Endothelial cell of umbilical vein (primary cell): ENCODE measurements around the gene MRPL55. TPM values are rescaled to one million over a fixed set of nuclear protein-coding genes. Genes with fewer than 3 reads are reported as not detected.

Experiments
- BruUV-seq: library from RNA; stranded (reverse); fragments of 400-500 nt; replicated peaks from 2 replicates; lab custom pipeline; 2021; lab: Mats Ljungman, UMichigan
- CTCF ChIA-PET: fragments of 300-600, 350-600 bp; sonication (Branson Sonifier 250); formaldehyde crosslinking; loops from one replicate; lab custom pipeline; 2021; ENCODE audit warnings: antibody characterized with exemption, inconsistent platforms; lab: Charles Lee
- POLR2A ChIA-PET: fragments of 300-600, 350-600 bp; sonication (Branson Sonifier 250); formaldehyde crosslinking; loops from one replicate; lab custom pipeline; 2021; ENCODE audit warnings: antibody characterized with exemption, inconsistent platforms; lab: Charles Lee
- DNase-seq: peaks from one replicate; pipeline ENCODE4 v3.0.0-alpha.2; 2011; ENCODE audit warnings: low read depth, low spot score
- FAIRE-seq: peaks from 2 replicates; lab custom pipeline; 2011; peaks lifted over from hg19 to GRCh38; lab: Jason Lieb, UNC
- H2AFZ ChIP-seq: 2 replicates; pipeline ENCODE4 v1.6.0; 2012; ENCODE audit warnings: low read depth, low read length, control low read depth, inconsistent platforms
- H3K27ac ChIP-seq: 2 replicates; pipeline ENCODE4 v1.5.1; 2011; ENCODE audit warnings: low read depth, mild to moderate bottlenecking, control low read depth, low read length, moderate library complexity; ENCODE audit not compliant: insufficient read depth
- H3K27me3 ChIP-seq, 2 experiments: 2 replicates each; pipeline versions ENCODE4 v1.6.0 to v1.6.1; 2011; ENCODE audit warnings: low read length in 2 of 2, mixed read lengths in 1 of 2; ENCODE audit not compliant: control insufficient read depth in 2 of 2, insufficient read depth in 2 of 2
- H3K36me3 ChIP-seq, 2 experiments: 2 replicates in 1 of 2; 3 replicates in 1 of 2; pipeline ENCODE4 v1.5.1; 2011; ENCODE audit warnings: low read length in 2 of 2, mild to moderate bottlenecking in 1 of 2, moderate library complexity in 1 of 2; ENCODE audit not compliant: control insufficient read depth in 2 of 2, insufficient read depth in 2 of 2; ENCODE audit errors: extremely low read depth in 1 of 2
- H3K4me1 ChIP-seq: 3 replicates; pipeline ENCODE4 v1.5.1; 2011; ENCODE audit warnings: mild to moderate bottlenecking, low read length; ENCODE audit not compliant: control insufficient read depth, insufficient read depth; ENCODE audit errors: extremely low read depth
- H3K4me2 ChIP-seq: 2 replicates; pipeline ENCODE4 v1.6.1; 2011; ENCODE audit warnings: low read length, control low read depth, mixed read lengths; ENCODE audit not compliant: insufficient read depth
- H3K4me3 ChIP-seq, 3 experiments: fragments of 200-600 bp in 1 of 3; sonication (generic), shearing (Covaris generic) in 1 of 3; replicated peaks in 1 of 3; 2 replicates each; pipeline ENCODE4 v1.5.1; 2011 to 2016; ENCODE audit warnings: control low read depth in 3 of 3, low read length in 3 of 3, mild to moderate bottlenecking in 2 of 3, inconsistent platforms in 1 of 3, low read depth in 1 of 3, moderate library complexity in 1 of 3; ENCODE audit not compliant: insufficient read depth in 1 of 3
- H3K79me2 ChIP-seq: 2 replicates; pipeline ENCODE4 v1.6.0; 2012; ENCODE audit warnings: low read length, inconsistent platforms; ENCODE audit not compliant: control insufficient read depth, insufficient read depth
- H3K9ac ChIP-seq: replicated peaks from 2 replicates; pipeline ENCODE3; 2011; ENCODE audit warnings: low read length, control low read depth; ENCODE audit not compliant: insufficient read depth; ENCODE audit errors: extremely low read depth
- H3K9me1 ChIP-seq: replicated peaks from 3 replicates; pipeline ENCODE4 v1.6.0; 2011; ENCODE audit warnings: mild to moderate bottlenecking, low read length; ENCODE audit not compliant: control insufficient read depth, insufficient read depth; ENCODE audit errors: extremely low read depth
- H3K9me3 ChIP-seq: replicated peaks from 2 replicates; pipeline ENCODE4 v1.5.1; 2012; ENCODE audit warnings: low read length, inconsistent platforms; ENCODE audit not compliant: control insufficient read depth, insufficient read depth
- H4K20me1 ChIP-seq: replicated peaks from 2 replicates; pipeline ENCODE3; 2011; ENCODE audit warnings: mild to moderate bottlenecking, low read length; ENCODE audit not compliant: control insufficient read depth, insufficient read depth; ENCODE audit errors: extremely low read depth
- GATA2 ChIP-seq: IDR thresholded peaks from 2 replicates; pipeline ENCODE4 v1.7.0; 2011; ENCODE audit warnings: low read depth, mild to moderate bottlenecking, moderate library complexity, mixed read lengths, low read length; ENCODE audit not compliant: insufficient read length, insufficient read depth
- MYC ChIP-seq: IDR thresholded peaks from one replicate; pipeline ENCODE4 v1.6.1; 2011; ENCODE audit warnings: mild to moderate bottlenecking, low read depth, low read length
- POLR2A ChIP-seq: IDR thresholded peaks from 2 replicates; pipeline ENCODE4 v1.6.1; 2012; ENCODE audit warnings: low read depth, mild to moderate bottlenecking, control low read depth, low read length
- dilution Hi-C: fragments of 300-500 bp; cut with MboI; formaldehyde crosslinking; loops from one replicate; pipeline ENCODE4 v1.15.0; 2019; ENCODE audit warnings: low sequenced_read_pairs; ENCODE audit not compliant: extremely low pct_ligation_motif_present
- intact Hi-C: fragments of 100-400 bp; cut with micrococcal nuclease; formaldehyde crosslinking; loops from one replicate; pipeline ENCODE4 v1.10.0; 2022
- polyA plus RNA-seq, 4 experiments: library from polyadenylated mRNA; depleted of rRNA in 3 of 4; stranded (reverse) in 3 of 4; unstranded in 1 of 4; fragments of >200 nt; gene quantifications; 2 replicates each; pipeline versions ENCODE4 v1.2.1 to v1.2.3, GENCODE V29; 2011 to 2012; ENCODE audit warnings: missing spikeins in 1 of 4
- total RNA-seq: library from RNA; stranded (reverse); gene quantifications from 2 replicates; pipeline ENCODE4 v1.2.3, GENCODE V29; 2021
- TF ChIP-seq, protein P1 (sequence below): IDR thresholded peaks from 2 replicates; pipeline ENCODE4 v1.6.1; 2011; ENCODE audit not compliant: insufficient read depth, insufficient read length
- TF ChIP-seq, protein P2 (sequence below), 2 donors: IDR thresholded peaks; 1 replicate in 1 of 2; 2 replicates in 1 of 2; pipeline ENCODE4 v1.5.1; 2011; ENCODE audit warnings: low read length in 2 of 2, mild to moderate bottlenecking in 2 of 2, moderate library complexity in 2 of 2, control low read depth in 1 of 2, inconsistent platforms in 1 of 2, low read depth in 1 of 2; ENCODE audit not compliant: insufficient read depth in 1 of 2; ENCODE audit errors: extremely low read depth in 1 of 2

MRPL55 gene
- total and polyA plus RNA-seq, 2 donors (not counting 3 experiments of a cell fraction or from before 2014, with no cell fraction given): 58.7 to 155 TPM

DNA sequence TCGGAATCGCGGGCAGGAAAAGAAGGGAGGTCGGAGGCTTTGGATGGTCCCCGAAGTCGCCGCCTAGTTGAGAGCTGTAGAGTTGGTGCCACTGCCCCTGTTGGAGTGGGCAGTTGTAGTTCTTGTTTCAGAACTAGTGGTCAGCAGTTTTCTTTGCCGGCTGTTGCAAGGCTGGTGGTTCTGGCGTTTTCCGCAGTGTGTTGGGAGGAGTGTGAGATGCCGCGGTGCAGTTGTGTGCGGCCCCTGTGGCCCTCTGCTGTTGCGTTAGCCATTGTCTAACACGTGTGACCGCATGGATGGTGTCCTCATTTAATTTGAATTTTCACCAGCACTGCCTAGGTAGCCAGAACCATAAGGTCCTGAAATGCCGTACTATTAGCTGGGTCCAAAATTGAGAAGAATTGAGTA lies 25.2 kb downstream of the MRPL55 start:
- H4K20me1 ChIP-seq: peaks cover 4% of the 10 kb centered on the region
- DNase-seq (peak; percentile 37), FAIRE-seq (no peak)
- H3K27ac ChIP-seq: peak overlapping the region; percentile 94
- CTCF ChIA-PET: interaction anchor here (0.9 to 2.5 kb wide), 3 partner anchors 18 to 85 kb away, joined by 3 to 10 read pairs (median 9); partner anchors contain the start of gene MRPL55
- no peak overlapping the region for H2AFZ ChIP-seq
- no peak for TF ChIP-seq MYC
- TF ChIP-seq, protein P1, sequence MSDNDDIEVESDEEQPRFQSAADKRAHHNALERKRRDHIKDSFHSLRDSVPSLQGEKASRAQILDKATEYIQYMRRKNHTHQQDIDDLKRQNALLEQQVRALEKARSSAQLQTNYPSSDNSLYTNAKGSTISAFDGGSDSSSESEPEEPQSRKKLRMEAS: no peak
- no peak for TF ChIP-seq GATA2
- TF ChIP-seq, protein P2, sequence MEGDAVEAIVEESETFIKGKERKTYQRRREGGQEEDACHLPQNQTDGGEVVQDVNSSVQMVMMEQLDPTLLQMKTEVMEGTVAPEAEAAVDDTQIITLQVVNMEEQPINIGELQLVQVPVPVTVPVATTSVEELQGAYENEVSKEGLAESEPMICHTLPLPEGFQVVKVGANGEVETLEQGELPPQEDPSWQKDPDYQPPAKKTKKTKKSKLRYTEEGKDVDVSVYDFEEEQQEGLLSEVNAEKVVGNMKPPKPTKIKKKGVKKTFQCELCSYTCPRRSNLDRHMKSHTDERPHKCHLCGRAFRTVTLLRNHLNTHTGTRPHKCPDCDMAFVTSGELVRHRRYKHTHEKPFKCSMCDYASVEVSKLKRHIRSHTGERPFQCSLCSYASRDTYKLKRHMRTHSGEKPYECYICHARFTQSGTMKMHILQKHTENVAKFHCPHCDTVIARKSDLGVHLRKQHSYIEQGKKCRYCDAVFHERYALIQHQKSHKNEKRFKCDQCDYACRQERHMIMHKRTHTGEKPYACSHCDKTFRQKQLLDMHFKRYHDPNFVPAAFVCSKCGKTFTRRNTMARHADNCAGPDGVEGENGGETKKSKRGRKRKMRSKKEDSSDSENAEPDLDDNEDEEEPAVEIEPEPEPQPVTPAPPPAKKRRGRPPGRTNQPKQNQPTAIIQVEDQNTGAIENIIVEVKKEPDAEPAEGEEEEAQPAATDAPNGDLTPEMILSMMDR (IDR thresholded peaks at IDR 0.05; ENCODE audit: extremely low read depth in 1 of 2, insufficient read depth in 1 of 2, low read depth in 1 of 2, low read length in 2 of 2): no peak
- TF ChIP-seq POLR2A: no peak
- H3K4me3 ChIP-seq: peak overlapping the region; percentile 51 to 86 (median 56)
- H3K79me2 ChIP-seq: peaks cover 76% of the 10 kb centered on the region
- H3K4me2 ChIP-seq: peak overlapping the region; percentile 96
- no peaks in the 10 kb centered on the region for H3K9me3 ChIP-seq
- no peaks in the 10 kb centered on the region for H3K9me1 ChIP-seq
- H3K4me1 ChIP-seq: peaks cover 52% of the 10 kb centered on the region
- TSS peak; percentile 26 for BruUV-seq
- dilution Hi-C loops (no loop called here), intact Hi-C loops (loop anchor here (2.0 to 10.0 kb wide), 5 partner anchors 82 to 519 kb away; partner anchors contain the start of genes JMJD4, SNAP47, WNT9A and ZNF678)
- H3K36me3 ChIP-seq: peaks cover 0 to 4% of the 10 kb centered on the region in 2 experiments
- no peaks in the 10 kb centered on the region for H3K27me3 ChIP-seq
- peak overlapping the region; percentile 99 for H3K9ac ChIP-seq
- POLR2A ChIA-PET: interaction anchor here (1.2 kb wide), 1 partner anchor 81 kb away, joined by 4 read pairs; no protein-coding TSS in a partner anchor
